H9 (cell line): ENCODE measurements around the gene SAG. TPM values are rescaled to one million over a fixed set of nuclear protein-coding genes. Genes with fewer than 3 reads are reported as not detected.

Experiments used
- DNase-seq: peaks from one replicate; pipeline ENCODE4 v3.0.0-alpha.2; 2017
- H2AFZ ChIP-seq: one replicate; pipeline ENCODE4 v1.6.1; 2013; ENCODE audit warnings: mild to moderate bottlenecking, low read length, control low read depth, moderate library complexity
- H2AK5ac ChIP-seq: 2 replicates; pipeline ENCODE4 v1.6.1; 2013; ENCODE audit warnings: low read length, control low read depth, mixed read lengths; ENCODE audit not compliant: insufficient read length
- H2BK120ac ChIP-seq: one replicate; pipeline ENCODE4 v1.6.1; 2013; ENCODE audit warnings: low read depth, mild to moderate bottlenecking, low read length, control low read depth, inconsistent platforms; ENCODE audit not compliant: poor library complexity, severe bottlenecking
- H2BK12ac ChIP-seq: 2 replicates; pipeline ENCODE4 v1.6.1; 2013; ENCODE audit warnings: low read length, control low read depth, mixed read lengths, low read depth; ENCODE audit not compliant: insufficient read length
- H2BK15ac ChIP-seq: 2 replicates; pipeline ENCODE4 v1.6.1; 2013; ENCODE audit warnings: low read depth, low read length, control low read depth
- H2BK20ac ChIP-seq: one replicate; pipeline ENCODE4 v1.6.1; 2013; ENCODE audit warnings: low read depth, mild to moderate bottlenecking, low read length, control low read depth, inconsistent platforms; ENCODE audit not compliant: poor library complexity, severe bottlenecking
- H2BK5ac ChIP-seq: 2 replicates; pipeline ENCODE4 v1.6.1; 2013; ENCODE audit warnings: low read length, control low read depth, mixed read lengths; ENCODE audit not compliant: insufficient read length
- H3K14ac ChIP-seq: 2 replicates; pipeline ENCODE4 v1.6.1; 2013; ENCODE audit warnings: low read length, control low read depth; ENCODE audit not compliant: insufficient read depth
- H3K18ac ChIP-seq: 2 replicates; pipeline ENCODE4 v1.6.1; 2013; ENCODE audit warnings: low read depth, mild to moderate bottlenecking, mixed read lengths, low read length, control low read depth; ENCODE audit not compliant: insufficient read length
- H3K23ac ChIP-seq: 2 replicates; pipeline ENCODE4 v1.6.1; 2013; ENCODE audit warnings: low read length, control low read depth, mixed read lengths, low read depth; ENCODE audit not compliant: insufficient read length
- H3K23me2 ChIP-seq: 2 replicates; pipeline ENCODE4 v1.6.1; 2013; ENCODE audit warnings: low read depth, mild to moderate bottlenecking, mixed read lengths, low read length, control low read depth; ENCODE audit not compliant: insufficient read length, poor library complexity, severe bottlenecking
- H3K27ac ChIP-seq: 2 replicates; pipeline ENCODE4 v1.5.1; 2013; ENCODE audit warnings: low read length, control low read depth, mixed read lengths, low read depth; ENCODE audit not compliant: insufficient read length
- H3K27me3 ChIP-seq: 2 replicates; pipeline ENCODE4 v1.6.1; 2013; ENCODE audit warnings: low read length, control low read depth, inconsistent platforms; ENCODE audit not compliant: insufficient read depth
- H3K4ac ChIP-seq: 2 replicates; pipeline ENCODE4 v1.6.1; 2013; ENCODE audit warnings: low read depth, mild to moderate bottlenecking, control low read depth, inconsistent platforms, low read length, moderate library complexity
- H3K4me1 ChIP-seq: 2 replicates; pipeline ENCODE4 v1.6.1; 2013; ENCODE audit warnings: low read length, control low read depth, inconsistent platforms; ENCODE audit not compliant: insufficient read depth
- H3K4me2 ChIP-seq: 2 replicates; pipeline ENCODE4 v1.6.1; 2013; ENCODE audit warnings: low read length, control low read depth, mixed read lengths; ENCODE audit not compliant: insufficient read length, insufficient read depth
- H3K56ac ChIP-seq: 2 replicates; pipeline ENCODE4 v1.6.1; 2013; ENCODE audit warnings: low read depth, mild to moderate bottlenecking, mixed read lengths, low read length, control low read depth; ENCODE audit not compliant: insufficient read length
- H3K79me1 ChIP-seq: 2 replicates; pipeline ENCODE4 v1.6.1; 2013; ENCODE audit warnings: low read depth, mild to moderate bottlenecking, moderate library complexity, low read length, control low read depth, inconsistent platforms; ENCODE audit not compliant: insufficient read depth, poor library complexity, severe bottlenecking
- H3K79me2 ChIP-seq: 2 replicates; pipeline ENCODE4 v1.6.1; 2013; ENCODE audit warnings: low read length, control low read depth, inconsistent platforms; ENCODE audit not compliant: insufficient read depth
- H3K9ac ChIP-seq: 2 replicates; pipeline ENCODE4 v1.6.1; 2013; ENCODE audit warnings: low read length, control low read depth, mixed read lengths; ENCODE audit not compliant: insufficient read length; ENCODE audit errors: extremely low read depth
- H3K9me3 ChIP-seq: one replicate; pipeline ENCODE4 v1.6.1; 2013; ENCODE audit warnings: low read depth, low read length, inconsistent platforms; ENCODE audit not compliant: control insufficient read depth
- H3T11ph ChIP-seq: one replicate; pipeline ENCODE4 v1.6.1; 2013; ENCODE audit warnings: mild to moderate bottlenecking, low read length, control low read depth, inconsistent platforms
- H4K20me1 ChIP-seq: one replicate; pipeline ENCODE4 v1.6.1; 2013; ENCODE audit not compliant: control insufficient read depth, insufficient read length, insufficient read depth
- H4K5ac ChIP-seq: 2 replicates; pipeline ENCODE4 v1.6.1; 2013; ENCODE audit warnings: low read depth, mild to moderate bottlenecking, mixed read lengths, low read length, control low read depth; ENCODE audit not compliant: insufficient read length
- H4K8ac ChIP-seq: replicated peaks from 2 replicates; pipeline ENCODE4 v1.6.1; 2013; ENCODE audit warnings: low read length, control low read depth, mixed read lengths, low read depth; ENCODE audit not compliant: insufficient read length
- H4K91ac ChIP-seq: 2 replicates; pipeline ENCODE4 v1.6.1; 2013; ENCODE audit warnings: low read depth, mild to moderate bottlenecking, moderate library complexity, mixed read lengths, low read length, control low read depth; ENCODE audit not compliant: insufficient read length
- H3K27ac Mint-ChIP-seq, 3 experiments: 2 replicates in 2 of 3; 3 replicates in 1 of 3; pipeline ENCODE4 v1.8.0; 2020 to 2021; ENCODE audit warnings: mixed read lengths in 3 of 3, mild to moderate bottlenecking in 1 of 3, moderate library complexity in 1 of 3
- H3K27me3 Mint-ChIP-seq: 2 replicates; pipeline ENCODE4 v1.8.0; 2021; ENCODE audit warnings: low read depth, mild to moderate bottlenecking, moderate library complexity, mixed read lengths
- H3K36me3 Mint-ChIP-seq, 3 experiments: 2 replicates in 2 of 3; 3 replicates in 1 of 3; pipeline ENCODE4 v1.8.0; 2020 to 2021; ENCODE audit warnings: low read depth in 3 of 3, mixed read lengths in 3 of 3; ENCODE audit not compliant: insufficient read depth in 1 of 3
- H3K4me1 Mint-ChIP-seq, 2 experiments: 2 replicates each; pipeline ENCODE4 v1.8.0; 2020; ENCODE audit warnings: mixed read lengths in 2 of 2
- H3K4me3 Mint-ChIP-seq, 2 experiments: 2 replicates in 1 of 2; 3 replicates in 1 of 2; pipeline ENCODE4 v1.8.0; 2020 to 2021; ENCODE audit warnings: mild to moderate bottlenecking in 2 of 2, mixed read lengths in 2 of 2, moderate library complexity in 1 of 2
- H3K9me3 Mint-ChIP-seq, 2 experiments: 2 replicates in 1 of 2; 3 replicates in 1 of 2; pipeline ENCODE4 v1.8.0; 2020; ENCODE audit warnings: mild to moderate bottlenecking in 2 of 2, mixed read lengths in 2 of 2, moderate library complexity in 1 of 2
- CTCF ChIP-seq: fragments of 200-600 bp; sonication (generic); conservative IDR thresholded peaks from 3 replicates; pipeline ENCODE4 v1.8.0; 2021; ENCODE audit warnings: antibody characterized with exemption, mild to moderate bottlenecking
- whole genome bisulfite sequencing: extraction: QIAGEN DNeasy Blood & Tissue Kit; methylation state at CpG from one replicate; pipeline ENCODE4 v1.1.7; 2013; ENCODE audit warnings: missing lambda C conversion rate, low lambda C conversion rate, mixed read lengths; ENCODE audit not compliant: insufficient read length; ENCODE audit errors: extremely low coverage; 5-methylcytosine and 5-hydroxymethylcytosine counted together
- total RNA-seq: library from RNA; stranded (reverse); gene quantifications from 2 replicates; pipeline ENCODE4 v1.2.1, GENCODE V29; 2021

Gene SAG
- total RNA-seq, 1 experiment from 2014 or later = not detected

GRCh38 chr2:233338046-233338445, 30.4 kb downstream of the SAG start:
- no peaks in the 10 kb centered on the region for H4K20me1 ChIP-seq
- H3K18ac ChIP-seq = no peak overlapping the region
- H2BK120ac ChIP-seq = no peak overlapping the region
- no peak overlapping the region for H3K56ac ChIP-seq
- H4K8ac ChIP-seq = no peak overlapping the region
- no peak overlapping the region; the same call in 1 of the 2 replicates for H3K14ac ChIP-seq
- no peak overlapping the region for H2AK5ac ChIP-seq
- no peaks in the 10 kb centered on the region; the same call in 1 of the 2 replicates for H3K27me3 ChIP-seq
- no peak overlapping the region for H3K4me2 ChIP-seq
- no peak overlapping the region for H3K27ac ChIP-seq
- no peak for DNase-seq
- H3K23me2 ChIP-seq = no peaks in the 10 kb centered on the region
- WGBS = no CpG with 5 or more reads among the region's 5 CpGs
- H2BK5ac ChIP-seq = no peak overlapping the region
- H2BK12ac ChIP-seq = no peak overlapping the region
- no peak overlapping the region for H3K27ac Mint-ChIP-seq
- H3K79me2 ChIP-seq = no peaks in the 10 kb centered on the region
- H3K4me1 ChIP-seq = no peaks in the 10 kb centered on the region
- H4K91ac ChIP-seq = no peak overlapping the region
- 0 out of 4 replicates have a peak, but pooled peaks cover 3 to 4% of the 10 kb centered on the region in 2 experiments for H3K4me1 Mint-ChIP-seq
- 0 out of 3 replicates have a peak, but pooled peaks have one; percentile 13 for TF ChIP-seq CTCF
- no peak overlapping the region for H2BK20ac ChIP-seq
- H3K9me3 ChIP-seq = no peaks in the 10 kb centered on the region
- no peak overlapping the region for H3K23ac ChIP-seq
- H3K4ac ChIP-seq = no peak overlapping the region
- no peak overlapping the region for H3K4me3 Mint-ChIP-seq
- H2AFZ ChIP-seq = no peak overlapping the region
- no peak overlapping the region for H2BK15ac ChIP-seq
- no peaks in the 10 kb centered on the region for H3K79me1 ChIP-seq
- peaks cover 0 to 5% (median 0%) of the 10 kb centered on the region in 3 experiments; a peak in 1 of 7 replicates for H3K36me3 Mint-ChIP-seq
- no peak overlapping the region for H3K9ac ChIP-seq
- H3K27me3 Mint-ChIP-seq = peaks cover 73% of the 10 kb centered on the region
- H3K9me3 Mint-ChIP-seq = peaks cover 4 to 6% of the 10 kb centered on the region in 2 experiments; a peak in 3 of 5 replicates
- H4K5ac ChIP-seq = no peak overlapping the region
- no peak overlapping the region for H3T11ph ChIP-seq
